GM21515 (cell line): Measurements from ENCODE around the gene RUNX2.

Source experiments
- ATAC-seq: cut with Tn5 transposase; IDR thresholded peaks from one replicate; pipeline ENCODE4 v1.9.1; 2021; ENCODE audit not compliant: unreplicated experiment

RUNX2 gene

DNA sequence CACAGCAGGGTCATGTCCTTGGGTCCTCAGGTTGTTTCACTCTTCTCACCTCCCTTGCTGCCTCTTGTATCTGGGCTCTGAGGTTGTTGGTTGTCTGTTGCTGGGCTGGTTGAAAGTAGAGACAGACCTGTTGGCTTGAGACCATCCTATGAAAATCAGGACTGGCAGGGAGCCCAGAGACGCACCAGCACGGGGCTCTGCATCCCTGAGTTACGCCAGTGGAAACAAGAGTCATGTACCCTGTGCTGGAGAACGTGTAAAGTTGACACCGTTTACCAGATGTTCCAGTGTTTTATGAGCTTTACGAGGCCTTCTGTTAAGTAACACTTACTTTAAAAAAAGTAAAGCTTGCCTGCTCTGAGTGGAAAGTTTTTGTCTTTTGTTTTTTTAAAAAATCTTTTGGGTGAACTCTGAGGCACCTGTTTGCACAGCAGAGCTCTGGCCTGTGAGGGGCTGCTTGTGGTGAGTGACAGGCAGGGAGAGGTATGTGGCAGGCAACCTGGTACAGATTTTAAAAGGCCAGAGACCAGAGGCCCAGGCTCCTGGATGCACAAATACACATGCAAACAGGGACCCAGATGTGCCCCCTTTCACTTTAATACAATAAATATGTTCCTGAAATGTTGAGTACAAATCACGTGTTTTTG lies 309.6 kb downstream of the RUNX2 start:
- no peak for ATAC-seq

DNA sequence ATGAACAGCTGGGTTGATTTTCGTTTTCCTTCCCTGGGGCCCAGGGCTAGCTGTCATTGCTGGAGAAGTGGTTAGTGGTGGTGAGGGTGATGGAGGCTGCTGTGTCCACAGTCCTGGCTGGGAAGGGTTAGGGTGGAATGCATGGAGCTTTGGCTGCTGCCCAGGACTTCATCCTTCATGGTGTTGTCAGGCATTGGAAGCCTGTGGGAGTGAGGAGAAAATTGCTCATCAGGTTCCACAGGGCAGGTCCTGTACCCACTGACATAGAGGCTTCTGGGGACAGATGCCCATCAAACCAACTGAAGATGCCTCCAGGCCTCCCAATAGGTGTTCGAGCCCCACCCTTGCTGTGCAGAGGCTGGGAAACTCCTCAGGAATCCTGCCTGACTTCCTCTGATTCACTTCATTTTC lies 312.0 kb downstream of the RUNX2 start:
- no peak for ATAC-seq

DNA sequence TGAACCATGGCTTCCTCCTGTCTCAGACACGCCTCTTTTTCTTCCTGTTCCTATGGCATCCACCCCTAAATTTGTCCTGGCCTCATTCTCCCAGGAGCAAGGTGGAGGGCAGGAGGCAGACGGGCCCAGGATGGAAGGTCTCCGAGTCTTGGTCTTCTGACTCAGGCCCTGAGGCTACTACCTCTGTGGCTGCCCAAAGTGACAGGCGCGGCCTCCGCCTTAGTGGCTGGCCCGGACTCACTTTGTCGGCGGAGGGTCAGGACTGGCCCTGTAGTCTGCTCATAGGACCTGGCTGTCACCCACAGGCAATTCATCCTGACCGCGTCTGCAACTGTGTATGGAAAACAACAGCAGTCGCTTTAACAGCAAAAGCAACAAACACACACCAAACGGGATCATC lies 312.7 kb downstream of the RUNX2 start:
- no peak for ATAC-seq

DNA sequence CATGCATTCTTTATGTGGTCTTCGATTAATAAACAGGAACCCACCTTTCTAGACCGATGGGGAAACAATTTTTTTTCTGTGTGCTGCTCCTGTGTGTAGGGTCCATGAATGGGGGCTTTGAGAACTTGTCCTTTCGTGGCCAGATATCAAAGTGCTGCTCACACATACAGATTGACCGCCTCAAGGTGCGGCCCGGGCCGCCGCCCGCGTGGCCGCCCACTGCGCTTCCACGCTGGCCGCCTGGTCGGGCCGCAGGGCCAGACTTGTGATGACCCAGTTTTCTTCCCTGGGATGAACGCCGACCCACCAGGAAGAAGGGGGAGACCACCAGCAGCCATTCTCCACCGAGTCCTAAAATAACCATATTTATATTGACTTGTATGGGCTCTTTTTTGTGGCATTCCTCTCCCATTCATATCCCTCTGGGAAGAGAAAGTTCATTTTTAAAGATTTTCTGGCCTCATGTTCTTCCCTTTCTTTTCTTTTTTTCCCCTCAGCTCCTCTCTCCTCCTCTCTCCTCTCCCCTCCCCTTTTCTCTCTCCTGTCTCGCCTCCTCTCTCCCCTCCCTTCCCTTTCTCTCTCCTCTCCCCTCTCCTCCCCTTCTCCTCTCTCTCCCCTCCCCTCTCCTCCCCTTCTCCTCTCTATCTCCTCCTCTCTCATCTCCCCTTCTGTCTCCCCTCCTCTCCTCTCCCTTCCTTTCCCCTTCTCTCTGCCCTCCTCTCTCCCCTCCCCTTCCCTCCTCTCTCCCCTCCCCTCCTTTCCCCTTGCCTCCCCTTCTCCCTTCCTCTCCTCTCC lies 314.4 kb downstream of the RUNX2 start:
- no peak for ATAC-seq

DNA sequence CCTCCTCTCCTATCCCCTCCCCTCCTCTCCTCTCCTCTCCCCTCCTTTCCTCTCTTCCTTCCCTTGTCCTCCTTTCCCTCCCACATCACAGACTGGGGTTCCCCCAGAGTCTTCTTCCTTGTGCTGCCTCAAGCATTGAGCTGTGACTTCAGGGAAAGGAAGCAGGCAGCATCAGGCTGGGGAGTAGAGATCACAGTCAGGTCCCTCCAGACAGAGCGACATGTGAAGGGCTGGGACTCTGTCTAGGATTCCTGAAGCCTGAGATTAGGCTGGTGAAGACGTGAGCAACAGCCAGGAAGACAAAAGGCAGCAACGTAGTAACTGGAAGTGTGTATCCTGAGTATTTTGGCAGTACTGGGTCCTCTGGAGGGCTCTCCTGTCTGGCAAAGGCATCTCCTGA lies 315.0 kb downstream of the RUNX2 start:
- no peak for ATAC-seq

DNA sequence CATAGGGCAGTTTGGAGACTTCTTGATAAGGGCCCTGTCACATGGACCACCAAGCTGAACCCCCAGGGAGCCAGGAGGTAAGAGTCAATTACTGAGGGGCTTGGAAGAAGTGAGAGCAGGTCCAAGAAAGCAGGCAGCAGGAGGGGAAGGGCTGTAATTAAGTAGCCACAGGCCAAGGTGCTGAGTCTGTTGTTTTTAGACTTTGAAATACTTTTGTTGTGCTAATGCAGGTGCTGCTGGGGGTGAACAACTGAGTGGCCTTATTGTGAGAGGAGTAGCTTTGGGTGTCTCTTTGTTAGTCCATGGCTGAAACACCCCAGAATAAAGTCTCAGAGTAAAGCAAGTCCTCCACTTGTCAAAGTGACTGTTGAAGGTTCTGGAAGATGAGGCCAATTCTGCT lies 316.6 kb downstream of the RUNX2 start:
- ATAC-seq: no peak

DNA sequence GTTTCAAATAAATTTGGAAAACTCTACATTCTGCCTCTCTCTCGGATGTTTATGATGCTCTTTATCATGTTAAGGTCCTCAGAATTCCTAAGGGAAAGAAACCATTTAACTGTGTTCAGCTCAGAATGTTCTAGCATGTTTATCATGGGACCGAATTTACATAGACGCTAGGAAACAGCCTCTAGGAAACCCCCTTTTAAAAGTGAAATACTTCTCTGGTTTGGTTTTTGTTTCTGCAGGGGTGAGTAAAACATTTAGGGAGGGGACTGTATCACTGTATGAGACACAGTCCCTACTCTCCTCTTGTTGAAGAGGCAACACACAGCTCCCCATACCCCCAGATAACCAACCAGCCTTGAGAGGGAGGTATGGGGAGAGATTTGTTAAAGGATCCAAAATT lies 317.2 kb downstream of the RUNX2 start:
- peak; percentile 58 for ATAC-seq

DNA sequence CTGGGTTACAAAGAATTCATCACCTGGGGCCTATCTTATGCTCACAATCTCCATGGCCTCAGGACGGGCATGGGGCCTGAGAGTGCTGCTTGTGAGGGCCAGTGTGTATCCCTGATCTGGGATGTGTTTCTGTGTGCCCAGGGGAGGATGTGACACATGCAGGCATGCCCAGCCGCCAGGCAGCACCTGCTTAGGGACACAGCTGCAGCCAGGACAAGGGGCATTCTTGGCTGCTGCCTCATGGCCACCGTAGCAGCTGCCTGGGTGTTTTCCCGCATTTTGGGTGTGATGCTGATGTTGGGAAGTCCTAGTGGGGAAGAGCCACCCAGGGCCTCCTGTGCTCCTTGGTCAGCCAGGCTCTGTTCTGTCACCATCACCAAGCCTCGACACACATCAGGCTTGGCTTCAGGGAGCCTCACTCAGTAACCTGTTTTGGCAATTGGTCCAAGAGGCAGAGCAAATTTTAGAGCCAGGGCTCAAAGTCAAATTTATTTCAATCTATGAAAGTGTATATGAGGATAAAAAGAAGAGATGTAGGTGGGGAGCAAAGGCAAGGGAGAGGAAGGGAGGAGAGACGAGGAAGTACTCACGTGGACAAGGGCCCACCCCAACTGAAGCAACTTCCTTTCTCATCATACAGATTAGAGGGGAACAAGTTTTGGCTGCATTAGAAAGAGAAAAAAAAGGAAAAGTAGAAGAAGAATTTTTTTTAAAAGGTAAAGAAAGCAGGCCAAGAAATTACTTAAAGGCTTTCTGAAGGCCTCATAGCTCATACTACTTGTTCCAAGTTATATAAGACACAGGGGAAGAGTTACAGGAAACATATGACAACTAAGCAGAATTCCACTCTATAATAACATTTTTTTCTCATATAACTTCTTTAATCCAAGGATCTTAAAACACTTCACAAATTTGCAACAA lies 319.5 kb downstream of the RUNX2 start:
- no peak for ATAC-seq

DNA sequence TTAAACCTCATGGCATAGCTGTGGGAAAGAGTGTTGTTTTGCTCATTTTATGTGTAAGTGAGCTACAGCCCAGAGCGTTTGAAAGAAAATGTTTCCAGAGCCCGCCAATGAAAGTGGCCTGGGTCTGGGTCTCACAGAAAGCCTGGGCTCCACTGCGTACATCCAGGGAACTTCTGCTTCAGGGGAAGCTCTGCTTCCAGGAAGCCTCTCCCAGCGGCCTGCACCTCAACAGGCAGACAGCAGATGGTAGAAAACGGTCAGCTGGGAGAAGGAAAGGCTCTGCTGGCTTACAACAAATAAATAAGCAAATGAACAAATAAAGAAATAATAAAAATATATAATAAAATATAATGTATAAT lies 320.1 kb downstream of the RUNX2 start:
- ATAC-seq: no peak

DNA sequence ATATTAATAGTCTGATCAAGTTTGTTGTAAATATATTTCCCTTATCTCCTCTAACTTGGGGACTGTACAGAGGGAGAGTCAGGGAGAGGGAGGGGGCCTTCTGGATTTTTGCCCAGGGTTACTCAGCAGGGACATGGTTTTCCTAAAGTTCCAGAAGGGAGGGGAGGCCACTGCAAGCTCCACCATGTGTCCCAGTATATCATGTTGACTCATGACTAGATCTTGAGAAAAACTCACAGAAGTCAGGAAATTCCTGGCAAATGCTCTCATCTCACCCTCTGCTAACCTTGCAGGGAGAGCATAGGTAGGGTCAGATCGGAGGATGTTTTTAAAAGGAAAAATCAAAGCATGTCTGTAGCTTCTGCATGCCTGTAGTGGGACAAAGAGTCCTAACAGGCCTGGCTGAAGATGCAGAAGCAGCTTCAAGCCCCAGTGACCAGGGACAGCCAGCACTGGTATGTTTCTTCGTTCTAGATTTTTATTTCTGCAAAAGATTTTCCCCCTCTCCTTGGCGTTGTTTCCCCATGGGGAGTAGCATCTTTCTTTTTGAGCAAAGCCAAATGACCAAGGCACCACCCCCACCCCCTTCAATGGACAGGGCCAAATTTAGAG lies 322.5 kb downstream of the RUNX2 start:
- no peak for ATAC-seq

DNA sequence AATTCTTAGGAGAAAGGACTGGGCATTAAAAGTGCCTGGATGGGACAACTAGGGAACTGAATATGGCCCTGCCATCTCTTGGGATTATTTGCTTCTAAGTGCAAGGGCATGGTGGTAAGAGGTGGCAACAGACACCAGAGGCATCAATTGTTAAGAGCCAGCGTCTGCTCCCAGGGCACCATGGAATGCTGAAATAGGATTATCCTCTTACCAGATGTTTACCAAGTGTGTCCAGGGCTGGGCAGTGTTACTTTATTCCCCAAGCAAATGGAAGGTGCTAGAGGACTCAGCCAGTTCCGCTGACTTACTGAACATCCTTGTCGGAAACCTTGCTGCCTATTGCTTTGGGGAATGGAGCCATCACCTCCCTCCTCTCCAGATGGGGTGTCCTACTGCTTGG lies 323.2 kb downstream of the RUNX2 start:
- no peak for ATAC-seq

DNA sequence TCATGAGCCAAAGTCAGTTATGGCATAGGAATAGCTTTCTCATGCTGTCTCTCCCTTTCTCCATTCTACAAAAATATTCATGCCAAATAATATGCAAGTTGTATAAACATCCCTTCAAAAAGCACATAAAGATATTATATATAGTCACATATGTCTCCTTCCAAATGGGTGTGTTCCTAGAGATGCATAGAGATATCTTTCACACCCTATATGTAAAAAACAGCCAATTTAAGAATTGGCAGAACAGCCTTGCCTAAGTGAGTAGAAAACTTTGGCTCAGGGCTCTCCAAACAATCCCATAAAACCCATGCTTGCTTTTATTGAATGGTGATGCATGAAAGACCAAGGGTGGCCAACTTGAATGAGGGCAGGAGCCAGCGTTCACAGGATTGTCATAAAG lies 324.3 kb downstream of the RUNX2 start:
- ATAC-seq: no peak

DNA sequence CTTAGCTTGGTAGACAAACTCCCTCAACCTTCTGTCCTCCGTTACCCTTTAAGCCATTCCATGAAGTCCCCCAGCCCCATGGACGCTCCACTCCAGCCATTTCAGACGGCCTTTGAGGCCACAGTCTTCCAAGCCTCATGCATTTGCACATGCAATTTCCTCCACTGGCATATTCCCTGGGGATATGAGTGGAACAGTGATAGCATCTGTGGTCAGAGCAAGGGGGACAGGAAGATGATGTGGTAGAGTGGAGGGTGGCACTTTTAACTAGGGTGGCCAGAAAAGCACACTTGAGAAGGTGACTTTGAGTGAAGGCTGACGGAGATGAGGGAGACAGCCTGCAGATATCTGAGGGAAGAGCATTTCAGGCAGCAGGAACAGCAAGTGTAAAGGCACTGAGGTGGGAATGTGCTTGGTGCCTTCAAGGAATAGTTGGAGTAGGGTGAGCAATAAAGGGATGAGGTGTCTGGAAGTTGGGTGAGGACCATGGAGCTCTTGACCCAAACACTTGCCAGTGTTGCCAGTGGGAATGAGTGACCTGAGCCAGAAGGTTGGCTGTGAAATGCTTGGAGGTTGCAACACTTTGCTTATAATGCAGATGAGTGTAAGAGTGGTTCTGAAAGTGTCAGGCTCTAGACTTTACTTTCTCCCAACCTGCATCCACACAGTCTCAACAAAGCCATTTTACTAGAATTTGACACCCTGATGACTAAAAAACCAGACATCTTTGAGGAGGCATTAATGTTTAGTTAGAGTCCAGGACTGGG lies 325.2 kb downstream of the RUNX2 start:
- ATAC-seq: no peak

DNA sequence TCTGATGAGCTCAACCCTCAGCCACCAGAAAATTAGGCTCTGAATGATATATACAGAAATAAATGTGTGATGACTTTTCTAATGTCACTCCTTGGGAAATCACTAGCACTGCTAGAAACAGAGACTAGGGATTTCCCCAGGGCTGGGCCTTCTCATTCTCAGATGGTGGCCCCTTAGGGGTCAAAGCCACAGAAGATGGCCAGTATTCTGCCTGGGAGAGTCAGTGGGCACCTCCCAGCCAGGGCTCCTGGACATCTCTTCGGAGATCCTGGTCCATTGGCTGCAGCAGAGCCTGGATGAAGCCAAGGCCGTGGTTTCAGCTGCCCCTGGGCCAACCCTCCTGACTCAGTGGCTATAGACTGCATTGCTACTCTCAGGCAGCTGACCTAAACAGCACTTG lies 326.5 kb downstream of the RUNX2 start:
- no peak for ATAC-seq

DNA sequence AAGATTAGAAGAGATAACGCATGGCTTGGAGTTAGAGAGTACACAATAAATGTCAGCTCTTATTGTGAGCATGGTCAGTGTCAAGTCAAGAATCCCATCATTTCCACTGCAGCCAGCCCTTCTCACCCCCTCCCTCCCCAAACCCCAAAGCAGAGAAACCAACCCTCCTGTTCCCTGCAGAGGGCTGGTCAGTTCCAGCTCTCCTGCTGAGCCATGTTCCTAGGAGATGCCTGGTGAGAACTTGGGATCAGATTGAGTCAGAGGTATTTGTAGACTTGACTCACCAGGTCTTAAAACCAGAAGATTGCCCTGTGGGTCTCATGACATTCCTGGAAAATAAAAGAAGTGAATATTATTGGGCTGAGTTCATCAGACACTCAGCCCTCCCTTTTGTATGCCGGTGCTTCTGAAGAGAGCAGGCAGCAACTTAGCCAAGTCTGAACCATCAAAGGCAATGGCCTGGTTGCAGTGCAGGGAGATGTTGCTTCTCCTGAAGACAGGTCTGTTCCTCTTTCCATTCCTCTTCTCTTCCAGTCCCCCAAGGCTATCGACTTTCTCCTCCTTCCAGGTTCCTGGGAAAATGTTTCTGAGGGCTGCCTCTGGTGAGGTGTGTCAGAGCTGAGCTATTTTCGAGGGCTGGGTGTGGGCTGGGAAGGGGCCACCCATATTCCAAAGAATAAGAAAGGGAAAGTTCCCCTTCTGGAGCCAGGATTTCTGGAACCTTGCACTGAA lies 327.8 kb downstream of the RUNX2 start:
- ATAC-seq: no peak

DNA sequence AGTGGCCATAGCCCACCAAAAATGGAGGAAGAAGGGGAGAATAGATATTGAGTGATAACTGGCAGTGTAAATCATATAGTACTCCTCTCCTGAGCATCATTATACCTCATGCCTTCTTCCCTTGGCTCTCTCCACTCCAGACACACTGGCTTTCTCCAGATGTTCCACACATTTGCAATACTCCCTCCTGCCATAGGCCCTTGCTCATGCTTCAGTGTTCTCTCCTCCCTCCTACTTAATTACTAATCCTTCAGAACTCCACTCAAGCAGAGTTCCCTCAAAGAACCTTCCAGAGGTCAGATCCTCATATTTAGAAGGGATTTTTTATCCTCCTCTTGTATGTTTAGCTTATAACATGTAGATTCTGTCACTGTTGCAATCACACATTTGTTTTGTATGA lies 329.1 kb downstream of the RUNX2 start:
- no peak for ATAC-seq

DNA sequence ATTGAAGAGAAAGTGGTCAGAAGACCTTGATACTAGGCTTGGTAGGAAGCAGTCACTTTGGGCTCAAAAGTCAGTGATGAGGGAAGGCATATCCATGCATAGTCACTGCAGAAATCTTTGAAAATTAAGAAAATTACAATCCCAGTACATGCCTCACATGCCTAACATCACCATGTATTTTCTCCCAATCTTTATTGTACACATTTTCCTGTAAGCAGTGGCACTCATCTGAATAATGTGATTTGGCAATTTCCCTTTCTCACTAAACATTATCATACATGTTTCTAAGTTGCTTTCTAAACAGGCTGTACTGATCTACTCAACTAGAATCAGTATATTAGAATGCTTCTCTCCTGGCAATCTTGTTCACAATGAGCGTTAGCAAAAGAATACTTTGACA lies 330.3 kb downstream of the RUNX2 start:
- no peak for ATAC-seq

DNA sequence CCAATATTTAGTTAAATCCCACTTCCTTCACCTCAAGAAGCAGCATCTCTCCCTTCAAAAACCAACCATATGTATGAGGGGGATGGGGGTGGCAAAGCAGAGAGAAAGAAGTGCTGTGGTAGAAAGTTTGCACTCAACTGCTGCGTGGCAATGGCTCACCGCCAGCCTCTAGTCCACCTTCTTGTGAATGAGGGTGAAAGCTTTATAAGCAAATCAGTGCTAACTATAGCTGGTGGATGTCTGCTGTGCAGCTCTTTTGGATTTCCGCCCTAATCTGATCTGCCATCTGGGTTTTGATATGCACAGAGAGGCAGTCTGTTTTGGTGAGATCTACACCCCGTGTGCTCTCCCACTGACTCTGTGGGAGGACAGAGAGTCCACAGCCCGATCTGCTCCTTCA lies 330.8 kb downstream of the RUNX2 start:
- ATAC-seq: no peak

DNA sequence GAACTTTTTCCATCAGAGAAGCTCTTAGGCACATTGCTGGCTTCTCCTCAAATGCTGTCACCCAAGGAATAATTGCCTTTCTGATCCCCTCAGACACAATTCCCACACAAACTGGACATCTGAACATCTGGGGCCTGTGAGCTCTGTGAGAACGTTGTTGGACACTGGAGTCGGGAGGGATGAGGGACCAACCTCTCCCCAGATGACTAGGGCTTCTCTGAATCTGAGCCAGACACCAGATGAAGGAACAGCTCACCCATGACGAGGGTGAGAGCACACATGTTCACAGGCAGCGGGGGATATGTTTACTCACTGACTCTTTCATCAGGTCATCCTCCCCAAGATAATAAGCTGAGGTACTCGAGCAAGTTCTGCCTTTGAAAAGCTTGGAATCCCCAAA lies 333.5 kb downstream of the RUNX2 start:
- no peak for ATAC-seq
